Tibial nerve (tissue), 3 donors: ENCODE results near the gene NR4A2.

Source experiments
- CTCF ChIP-seq, 5 experiments: fragments of 200-600 bp in 3 of 5; fragments of 450-650 bp in 2 of 5; sonication (generic) in 3 of 5; IDR thresholded peaks; one replicate each; pipeline ENCODE4 v1.5.1; 2016 to 2019; ENCODE audit warnings: antibody characterized with exemption in 5 of 5, mild to moderate bottlenecking in 3 of 5, moderate library complexity in 2 of 5
- POLR2A ChIP-seq, 2 donors: fragments of 450-650 bp; IDR thresholded peaks; one replicate each; pipeline ENCODE4 v1.6.1; 2017; ENCODE audit warnings: antibody characterized with exemption in 2 of 2, mild to moderate bottlenecking in 2 of 2, moderate library complexity in 2 of 2

DNA sequence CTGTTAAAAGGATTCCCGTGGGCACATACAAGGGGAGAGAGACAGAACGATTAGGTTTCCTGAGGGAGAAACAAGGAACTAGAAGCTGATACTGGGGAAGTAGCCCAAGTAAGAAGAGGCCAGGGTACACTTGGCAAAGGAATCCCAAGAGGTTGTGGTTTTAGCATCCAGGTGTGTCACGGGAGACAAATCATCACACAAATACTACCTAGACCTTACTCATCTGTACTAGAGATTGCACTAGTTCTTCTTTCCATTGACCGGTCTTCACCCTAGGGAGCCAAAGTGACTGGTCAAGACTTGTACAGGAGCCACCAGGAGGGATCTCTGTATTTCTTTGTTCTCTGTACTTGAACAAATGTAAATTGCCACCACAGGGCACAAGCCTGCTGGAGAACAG is 14.2 kb upstream of the NR4A2 start:
- TF ChIP-seq CTCF (IDR thresholded peaks at IDR 0.05) (no peak), POLR2A (IDR thresholded peaks at IDR 0.05) (no peak)
